GM19023 (cell line): ENCODE measurements around the gene SMAD4.

Source experiments
- ATAC-seq: cut with Tn5 transposase; IDR thresholded peaks from one replicate; pipeline ENCODE4 v1.9.1; 2021; ENCODE audit warnings: mild to moderate bottlenecking, moderate library complexity; ENCODE audit not compliant: unreplicated experiment

The SMAD4 gene

GRCh38 chr18:51020536-51020935, 9.5 kb upstream of the SMAD4 start:
- no peak for ATAC-seq

- ATAC-seq = no peak
Measured at GRCh38 chr18:51021226-51021965, 8.6 kb upstream of the SMAD4 start.

GRCh38 chr18:51025512-51025911, 4.5 kb upstream of the SMAD4 start:
- ATAC-seq = no peak

- ATAC-seq = no peak
Measured at GRCh38 chr18:51028201-51028805, 1.7 kb upstream of the SMAD4 start.

GRCh38 chr18:51029378-51029693, 677 bp upstream of the SMAD4 start:
- ATAC-seq = no peak

GRCh38 chr18:51030537-51031258, 685 bp downstream of the SMAD4 start:
- ATAC-seq = peak; percentile 68

GRCh38 chr18:51032193-51032592, 2.2 kb downstream of the SMAD4 start:
- ATAC-seq = no peak

- no peak for ATAC-seq
Measured at GRCh38 chr18:51037230-51037629, 7.2 kb downstream of the SMAD4 start.

- ATAC-seq = no peak
Measured at GRCh38 chr18:51038110-51038509, 8.1 kb downstream of the SMAD4 start.

GRCh38 chr18:51039138-51040112, 9.4 kb downstream of the SMAD4 start:
- no peak for ATAC-seq

GRCh38 chr18:51041677-51042352, 11.8 kb downstream of the SMAD4 start:
- no peak for ATAC-seq

GRCh38 chr18:51044928-51045585, 15.0 kb downstream of the SMAD4 start:
- ATAC-seq = no peak

GRCh38 chr18:51048190-51048589, 18.2 kb downstream of the SMAD4 start:
- no peak for ATAC-seq

- no peak for ATAC-seq
Measured at GRCh38 chr18:51049137-51049536, 19.1 kb downstream of the SMAD4 start.

- ATAC-seq = peak; percentile 81
Measured at GRCh38 chr18:51051105-51051712, 21.2 kb downstream of the SMAD4 start.

- ATAC-seq = peak; percentile 58
Measured at GRCh38 chr18:51053814-51054213, 23.8 kb downstream of the SMAD4 start.

GRCh38 chr18:51054764-51055163, 24.8 kb downstream of the SMAD4 start:
- ATAC-seq = no peak

GRCh38 chr18:51059969-51060368, 30.0 kb downstream of the SMAD4 start:
- ATAC-seq = no peak

GRCh38 chr18:51064256-51064655, 34.2 kb downstream of the SMAD4 start:
- ATAC-seq = no peak
